Measurements from ENCODE around the gene KDM7A.

DNA sequence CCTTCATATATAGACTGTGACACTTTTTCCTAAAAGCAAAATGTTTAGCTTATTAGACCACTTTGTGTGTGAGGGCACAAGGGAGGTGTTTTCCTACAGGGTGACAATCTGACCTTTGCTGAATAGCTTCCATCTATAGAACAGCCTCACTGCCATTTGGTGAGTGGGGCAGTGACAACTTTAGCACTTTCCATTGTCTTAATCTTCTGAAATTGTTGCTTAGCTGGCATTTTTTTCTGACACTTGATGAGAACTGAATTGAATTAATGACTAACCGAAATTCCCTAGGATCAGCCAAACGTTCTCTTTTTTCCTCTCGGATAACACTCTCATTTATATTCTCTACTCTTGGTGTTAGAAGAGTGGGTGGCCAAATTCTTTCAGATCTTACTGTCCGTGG lies 30.2 kb downstream of the KDM7A start:
- TF ChIP-seq, protein P1, sequence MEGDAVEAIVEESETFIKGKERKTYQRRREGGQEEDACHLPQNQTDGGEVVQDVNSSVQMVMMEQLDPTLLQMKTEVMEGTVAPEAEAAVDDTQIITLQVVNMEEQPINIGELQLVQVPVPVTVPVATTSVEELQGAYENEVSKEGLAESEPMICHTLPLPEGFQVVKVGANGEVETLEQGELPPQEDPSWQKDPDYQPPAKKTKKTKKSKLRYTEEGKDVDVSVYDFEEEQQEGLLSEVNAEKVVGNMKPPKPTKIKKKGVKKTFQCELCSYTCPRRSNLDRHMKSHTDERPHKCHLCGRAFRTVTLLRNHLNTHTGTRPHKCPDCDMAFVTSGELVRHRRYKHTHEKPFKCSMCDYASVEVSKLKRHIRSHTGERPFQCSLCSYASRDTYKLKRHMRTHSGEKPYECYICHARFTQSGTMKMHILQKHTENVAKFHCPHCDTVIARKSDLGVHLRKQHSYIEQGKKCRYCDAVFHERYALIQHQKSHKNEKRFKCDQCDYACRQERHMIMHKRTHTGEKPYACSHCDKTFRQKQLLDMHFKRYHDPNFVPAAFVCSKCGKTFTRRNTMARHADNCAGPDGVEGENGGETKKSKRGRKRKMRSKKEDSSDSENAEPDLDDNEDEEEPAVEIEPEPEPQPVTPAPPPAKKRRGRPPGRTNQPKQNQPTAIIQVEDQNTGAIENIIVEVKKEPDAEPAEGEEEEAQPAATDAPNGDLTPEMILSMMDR (IDR thresholded peaks at IDR 0.05): no peak
- TF ChIP-seq POLR2A (IDR thresholded peaks at IDR 0.05): no peak
- TF ChIP-seq POLR2AphosphoS5 (IDR thresholded peaks at IDR 0.05): no peak

Data from prostate gland (tissue), 2 donors.